ENCODE measurements around the gene RHOBTB3.
"Not testable (repeated sequence)": the region's sequence is repeated elsewhere in the genome, so short reads cannot be mapped to it uniquely, and the experiment has no call there.

RHOBTB3 gene

GRCh38 chr5:95821110-95822021, 90.2 kb downstream of the RHOBTB3 start:
- DNase-seq (ENCODE audit: low read depth) = no peak

DNA sequence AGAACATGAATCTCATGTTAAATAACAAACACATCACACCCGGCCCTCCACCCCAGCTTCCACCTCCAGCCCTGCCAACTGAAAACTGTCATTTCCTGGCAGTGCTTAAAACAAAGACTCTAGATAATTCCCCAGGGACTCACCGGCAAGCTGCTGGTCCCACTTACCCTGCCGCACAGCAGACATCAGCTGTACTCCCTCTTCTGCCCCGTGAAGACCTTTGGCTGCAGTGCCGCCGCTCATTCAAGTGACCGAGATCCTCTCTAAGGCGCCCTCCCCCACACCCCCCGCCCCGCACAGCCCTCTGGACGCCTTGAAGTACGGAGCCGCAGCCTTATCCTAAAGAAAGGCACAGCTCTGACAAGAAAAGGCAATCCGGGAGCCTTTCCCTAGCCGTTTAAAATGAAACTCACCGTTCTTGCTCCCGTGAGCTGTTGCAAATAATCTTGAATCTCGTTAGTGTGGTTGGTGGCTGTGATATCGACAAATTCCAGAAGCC, 91.0 kb downstream of the RHOBTB3 start:
- no peak for DNase-seq (ENCODE audit: low read depth)

DNA sequence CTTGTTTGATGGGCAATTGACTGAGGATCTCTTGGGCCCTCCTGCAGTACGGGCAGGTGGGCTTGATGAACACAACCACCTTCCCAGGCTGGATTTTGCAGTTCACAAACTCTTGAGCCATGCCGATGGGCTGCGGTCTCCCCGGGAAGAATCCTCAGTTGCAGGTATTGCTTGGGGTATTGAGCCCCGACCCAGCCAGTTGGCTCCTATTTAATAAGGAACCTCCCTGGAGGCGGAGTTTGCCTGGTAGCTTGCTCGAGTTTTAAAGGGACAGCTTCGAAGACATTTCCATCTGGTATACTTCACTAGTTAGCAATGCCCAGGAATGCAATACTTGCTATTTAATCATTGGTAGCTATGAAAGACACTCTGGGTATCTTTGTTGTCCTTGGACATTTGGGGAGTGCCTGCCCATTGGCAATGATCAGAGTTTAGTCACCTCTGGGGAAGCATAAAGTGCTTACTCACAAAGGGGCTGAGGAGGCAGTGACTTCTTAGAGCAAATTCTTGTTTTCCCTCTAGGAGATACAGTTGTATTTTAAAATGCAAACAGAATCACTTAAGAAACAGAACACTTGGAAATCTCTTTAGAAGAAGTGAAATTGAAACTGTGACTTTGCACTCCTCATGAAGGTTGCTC, 91.5 kb downstream of the RHOBTB3 start, which contains the start of gene GLRX:
Gene GLRX (minus strand): TSS at position 185 of the 640 bp plus-strand sequence. CDS start 64 bp downstream, at position 121.
- no peak for DNase-seq (ENCODE audit: low read depth)

GRCh38 chr5:95823218-95823737, 92.1 kb downstream of the RHOBTB3 start:
- no peak for DNase-seq (ENCODE audit: low read depth)

GRCh38 chr5:95823738-95824609, 92.8 kb downstream of the RHOBTB3 start:
- DNase-seq (ENCODE audit: low read depth) = peak; percentile 58

DNA sequence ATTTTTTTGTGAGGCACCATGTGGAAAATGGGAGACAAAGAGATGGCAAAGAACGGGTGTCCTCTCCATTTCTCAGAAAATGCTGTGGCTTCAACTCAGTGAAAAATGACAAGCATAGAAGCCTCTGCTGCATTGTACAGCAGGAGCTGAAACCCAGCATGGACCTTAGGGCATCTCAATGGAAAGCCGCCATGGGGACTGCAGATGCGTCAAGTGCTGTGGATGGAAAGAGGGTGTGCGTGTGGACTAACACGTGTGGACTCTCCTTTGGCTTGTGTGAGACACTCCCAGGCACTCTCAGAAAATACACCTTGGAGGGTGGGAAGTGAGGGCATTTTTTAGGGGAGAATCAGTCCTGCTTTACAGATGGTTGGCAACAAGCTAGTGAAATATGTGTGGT, 93.6 kb downstream of the RHOBTB3 start:
- no peak for DNase-seq (ENCODE audit: low read depth)

GRCh38 chr5:95825495-95825894, 94.4 kb downstream of the RHOBTB3 start:
- no peak for DNase-seq (ENCODE audit: low read depth)

- DNase-seq (ENCODE audit: low read depth) = no peak
These were observed 96.1 kb downstream of the RHOBTB3 start for GRCh38 chr5:95826949-95827891.

GRCh38 chr5:95827892-95828246, 96.7 kb downstream of the RHOBTB3 start:
- DNase-seq (ENCODE audit: low read depth) = no peak

DNA sequence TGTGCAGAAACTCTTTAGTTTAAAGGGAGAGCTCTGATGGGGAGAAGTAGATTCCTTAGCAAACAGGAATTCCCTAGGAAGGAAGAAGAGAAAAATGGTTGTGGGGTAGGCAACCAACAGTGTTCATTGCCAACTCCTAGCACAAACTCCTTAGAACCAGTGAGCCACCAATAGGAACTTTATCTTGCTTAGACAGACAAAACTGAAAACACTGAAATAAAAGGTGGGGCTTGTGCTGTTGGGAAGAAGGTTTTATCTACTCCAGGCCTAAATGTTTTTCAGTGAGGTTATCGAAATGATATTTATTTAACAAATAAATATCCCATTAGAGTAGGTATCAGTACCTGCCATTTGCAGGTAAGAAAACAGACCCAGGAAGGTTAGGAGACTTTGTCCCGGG, 99.1 kb downstream of the RHOBTB3 start:
- DNase-seq (ENCODE audit: low read depth) = no peak

DNA sequence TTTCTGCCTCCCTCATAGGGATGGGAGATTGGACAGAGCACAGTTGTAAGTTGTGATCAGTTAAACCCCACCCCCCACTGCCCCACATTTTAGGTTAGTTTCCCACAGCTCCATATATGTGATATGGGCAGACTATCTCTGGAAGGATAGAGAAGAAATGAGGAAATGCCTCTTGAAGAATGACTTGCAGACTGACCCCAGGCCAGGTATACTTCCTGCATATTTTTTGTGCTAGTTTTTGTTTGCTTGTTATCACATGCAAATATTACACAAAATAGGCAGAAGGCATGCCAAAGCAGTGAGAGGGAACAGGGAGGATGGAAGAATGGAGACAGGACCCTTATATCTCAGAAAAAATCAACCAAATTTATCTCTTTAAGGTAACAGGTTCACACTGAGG, 101.5 kb downstream of the RHOBTB3 start:
- no peak for DNase-seq (ENCODE audit: low read depth)

DNA sequence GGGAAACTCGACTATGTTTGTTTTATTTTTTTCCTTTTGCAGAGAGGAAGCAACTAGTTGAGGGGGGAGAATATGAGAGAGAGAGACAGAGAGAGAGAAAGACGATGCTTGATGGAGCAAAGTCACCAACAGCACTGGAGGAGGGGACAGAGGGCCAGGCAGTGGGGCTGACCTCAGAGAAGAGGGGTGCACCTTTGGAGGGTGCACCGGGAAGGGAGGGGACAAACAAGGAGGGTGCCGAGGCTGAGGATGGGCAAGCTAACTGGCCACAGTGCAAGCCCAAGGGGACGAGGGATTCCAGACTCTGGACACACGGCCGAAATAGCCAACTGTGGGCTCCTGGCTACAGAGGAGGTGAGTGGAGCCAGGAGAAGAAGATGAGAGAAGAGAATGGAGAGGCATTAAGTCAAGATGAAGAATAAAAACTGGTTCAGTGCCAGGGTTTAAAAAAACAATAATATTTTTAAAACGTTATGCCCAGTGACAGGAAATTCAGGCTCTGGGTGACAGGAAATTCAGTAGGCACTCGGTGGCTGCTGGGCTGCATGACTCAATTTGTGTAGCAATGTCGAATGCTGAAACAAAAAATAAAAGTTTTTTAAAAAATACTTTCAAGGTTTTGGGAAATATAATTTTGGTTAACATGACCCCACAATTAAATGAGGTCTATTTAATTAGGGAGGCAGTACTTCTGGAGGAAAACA, 104.7 kb downstream of the RHOBTB3 start:
- no peak for DNase-seq (ENCODE audit: low read depth)

- DNase-seq (ENCODE audit: low read depth) = no peak
These were observed 105.4 kb downstream of the RHOBTB3 start for GRCh38 chr5:95836544-95836943.

GRCh38 chr5:95836971-95837370, 105.8 kb downstream of the RHOBTB3 start:
- not testable (repeated sequence) for DNase-seq (ENCODE audit: low read depth)

GRCh38 chr5:95837492-95837891, 106.4 kb downstream of the RHOBTB3 start:
- DNase-seq (ENCODE audit: low read depth) = no peak

DNA sequence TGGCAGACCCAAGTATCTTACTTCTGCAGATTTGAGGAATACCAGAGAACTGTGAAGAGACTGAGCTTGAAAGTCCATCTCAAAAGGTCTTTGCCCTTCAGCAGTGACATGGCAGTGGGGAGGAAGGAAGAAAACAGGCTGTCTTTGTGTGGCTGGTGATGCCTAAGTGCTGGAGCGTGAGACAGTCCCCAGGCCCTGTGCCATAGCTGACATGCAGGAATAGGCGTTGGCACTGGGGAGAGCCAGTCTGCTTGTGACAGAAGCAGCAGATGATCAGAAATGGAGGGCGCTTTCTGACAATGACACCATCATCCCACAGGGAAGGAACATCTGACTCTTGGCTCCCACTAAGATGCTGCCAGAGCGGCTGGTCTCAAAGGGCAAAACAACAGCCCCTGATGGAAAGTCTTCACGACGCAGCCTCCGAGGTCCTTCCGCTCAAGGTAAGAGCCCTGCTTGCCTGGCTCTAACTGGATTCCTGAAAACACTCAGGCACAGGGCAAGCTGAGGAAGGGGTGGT, 106.9 kb downstream of the RHOBTB3 start:
- no peak for DNase-seq (ENCODE audit: low read depth)

GRCh38 chr5:95838556-95838955, 107.4 kb downstream of the RHOBTB3 start:
- DNase-seq (ENCODE audit: low read depth) = no peak

DNA sequence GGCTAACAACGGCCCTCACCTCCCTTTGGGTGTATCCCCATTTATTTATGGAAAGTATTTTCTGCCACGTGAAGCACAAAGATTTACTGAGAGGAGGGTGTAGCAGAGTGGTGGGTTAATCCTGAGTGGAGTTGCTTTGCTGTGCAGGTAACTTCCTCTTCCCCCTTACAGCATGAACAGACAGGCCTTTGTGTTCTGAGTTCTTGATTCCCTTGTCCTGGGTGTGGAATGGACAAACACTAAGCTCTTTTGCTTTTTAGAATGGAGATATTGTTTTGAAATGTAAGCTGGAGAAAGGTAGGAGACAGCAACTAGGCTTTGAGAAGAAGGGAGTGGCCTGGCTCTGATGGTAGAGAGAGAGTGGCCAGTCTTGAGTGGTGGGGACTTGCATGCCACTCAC, 108.5 kb downstream of the RHOBTB3 start:
- DNase-seq (ENCODE audit: low read depth) = no peak

GRCh38 chr5:95840956-95841705, 110.0 kb downstream of the RHOBTB3 start:
- no peak for DNase-seq (ENCODE audit: low read depth)

All from activated T-helper 1 cell treated with Interleukin-2 at 50 U/mL for 16 hours (primary cell).